ENCODE data around the gene ZNF491. TPM values are rescaled to one million over a fixed set of nuclear protein-coding genes. Genes with fewer than 3 reads are reported as not detected.

The ZNF491 gene
- total RNA-seq, 6 experiments from 2014 or later, result 0.37 to 1.3 (median 0.98) TPM

DNA sequence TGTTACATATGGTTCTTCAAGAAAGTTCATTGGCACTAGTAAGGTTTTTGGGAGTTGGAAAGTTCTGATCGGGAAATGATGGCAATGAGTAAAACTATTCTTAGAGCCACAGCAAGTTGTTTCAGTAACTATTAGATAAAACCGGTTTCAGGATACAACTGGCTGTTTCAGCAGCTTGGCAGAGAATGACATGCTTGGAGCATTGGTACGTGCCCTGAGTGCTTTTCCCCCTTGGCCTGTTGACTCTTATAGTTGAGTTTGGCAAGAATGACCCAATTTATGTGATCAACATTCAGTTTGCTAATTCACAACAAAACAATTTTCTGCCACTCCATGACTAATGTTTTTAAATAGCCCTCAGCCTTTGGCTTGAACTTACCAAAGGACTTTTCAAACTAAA is 10.8 kb upstream of the ZNF491 start:
- Histone ChIP-seq H3K36me3 (no peaks in the 10 kb centered on the region), H3K27ac (no peak overlapping the region), H3K9me3 (peaks cover 2 to 69% (median 14%) of the 10 kb centered on the region in 4 donors), H3K27me3 (no peaks in the 10 kb centered on the region), H3K4me1 (no peaks in the 10 kb centered on the region), H3K4me3 (no peak overlapping the region)
- intact Hi-C loops (cut with DNase I), result no loop called here
- ATAC-seq, result no peak
- no peak for DNase-seq
- TF ChIP-seq POLR2A (IDR thresholded peaks at IDR 0.05), result no peak
- TF ChIP-seq, protein P1, sequence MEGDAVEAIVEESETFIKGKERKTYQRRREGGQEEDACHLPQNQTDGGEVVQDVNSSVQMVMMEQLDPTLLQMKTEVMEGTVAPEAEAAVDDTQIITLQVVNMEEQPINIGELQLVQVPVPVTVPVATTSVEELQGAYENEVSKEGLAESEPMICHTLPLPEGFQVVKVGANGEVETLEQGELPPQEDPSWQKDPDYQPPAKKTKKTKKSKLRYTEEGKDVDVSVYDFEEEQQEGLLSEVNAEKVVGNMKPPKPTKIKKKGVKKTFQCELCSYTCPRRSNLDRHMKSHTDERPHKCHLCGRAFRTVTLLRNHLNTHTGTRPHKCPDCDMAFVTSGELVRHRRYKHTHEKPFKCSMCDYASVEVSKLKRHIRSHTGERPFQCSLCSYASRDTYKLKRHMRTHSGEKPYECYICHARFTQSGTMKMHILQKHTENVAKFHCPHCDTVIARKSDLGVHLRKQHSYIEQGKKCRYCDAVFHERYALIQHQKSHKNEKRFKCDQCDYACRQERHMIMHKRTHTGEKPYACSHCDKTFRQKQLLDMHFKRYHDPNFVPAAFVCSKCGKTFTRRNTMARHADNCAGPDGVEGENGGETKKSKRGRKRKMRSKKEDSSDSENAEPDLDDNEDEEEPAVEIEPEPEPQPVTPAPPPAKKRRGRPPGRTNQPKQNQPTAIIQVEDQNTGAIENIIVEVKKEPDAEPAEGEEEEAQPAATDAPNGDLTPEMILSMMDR (IDR thresholded peaks at IDR 0.05), result no peak
- 77% methylated on average over 3 of the region's 3 CpGs for WGBS (ENCODE audit: insufficient coverage, low coverage, low lambda C conversion rate, missing lambda C conversion rate)

DNA sequence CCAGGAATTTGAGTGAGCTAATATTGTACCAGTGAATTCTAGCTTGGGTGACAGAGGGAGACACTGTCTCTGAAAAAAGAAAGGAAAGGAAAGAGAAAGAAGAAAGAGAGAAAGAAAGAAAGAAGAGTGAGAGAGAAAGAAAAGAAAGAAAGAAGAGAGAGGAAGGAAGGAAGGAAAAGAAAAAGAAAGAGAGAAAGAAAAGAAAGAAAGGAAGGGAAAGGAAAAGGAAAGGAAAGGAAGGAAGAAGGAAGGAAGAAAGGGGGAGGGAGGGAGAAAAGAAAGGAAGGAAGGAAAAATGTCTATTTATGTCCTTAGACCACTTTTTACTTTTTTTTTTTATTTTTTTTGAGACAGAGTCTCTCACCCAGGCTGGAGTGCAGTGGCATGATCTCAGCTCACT is 5.4 kb upstream of the ZNF491 start:
- H3K27ac ChIP-seq, result no peak overlapping the region
- intact Hi-C loops (cut with DNase I), result no loop called here
- H3K36me3 ChIP-seq, result no peaks in the 10 kb centered on the region
- H3K4me3 ChIP-seq, result no peak overlapping the region
- no peaks in the 10 kb centered on the region for H3K27me3 ChIP-seq
- no peak for DNase-seq
- ATAC-seq, result no peak
- H3K4me1 ChIP-seq, result peaks cover 0 to 6% (median 2%) of the 10 kb centered on the region in 4 donors
- H3K9me3 ChIP-seq, result peaks cover 0 to 26% (median 3%) of the 10 kb centered on the region in 4 donors
- TF ChIP-seq, protein P1 (IDR thresholded peaks at IDR 0.05), result no peak
- no peak for TF ChIP-seq POLR2A (IDR thresholded peaks at IDR 0.05)

DNA sequence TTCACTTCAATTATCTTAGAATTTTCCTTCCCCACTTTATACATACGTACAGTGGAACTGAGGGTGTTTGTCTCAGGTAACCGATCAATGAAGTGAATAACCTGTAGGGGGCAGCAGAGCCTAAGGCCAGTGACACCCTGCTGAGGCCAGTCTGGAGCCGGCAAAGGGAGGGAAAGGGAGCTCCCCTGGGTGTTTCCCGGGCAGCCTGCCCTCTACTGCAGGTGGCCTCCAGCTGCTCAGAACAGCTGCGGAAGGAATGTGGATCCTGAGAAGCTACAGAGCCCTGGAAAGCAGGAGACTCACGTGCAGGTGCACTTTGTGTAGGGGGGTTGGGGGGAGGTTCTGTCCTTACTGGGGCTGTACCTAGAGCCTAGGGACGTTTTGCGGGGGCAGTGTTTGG is 832 bp upstream of the ZNF491 start:
- Histone ChIP-seq H3K4me3 (no peak overlapping the region), H3K36me3 (no peaks in the 10 kb centered on the region), H3K27me3 (no peaks in the 10 kb centered on the region), H3K4me1 (peaks cover 0 to 8% (median 4%) of the 10 kb centered on the region in 4 donors), H3K9me3 (peaks cover 0 to 4% (median 0%) of the 10 kb centered on the region in 4 donors), H3K27ac (no peak overlapping the region)
- DNase-seq (peak; percentile 82 to 90 (median 88)), ATAC-seq (peak; percentile 90 to 93 (median 92))
- WGBS (ENCODE audit: insufficient coverage, low coverage, low lambda C conversion rate, missing lambda C conversion rate), result 12% methylated on average over 8 of the region's 8 CpGs
- intact Hi-C loops (cut with DNase I), result no loop called here
- TF ChIP-seq, protein P1 (IDR thresholded peaks at IDR 0.05), result peak; percentile 80 to 95 (median 86)
- no peak for TF ChIP-seq POLR2A (IDR thresholded peaks at IDR 0.05)

DNA sequence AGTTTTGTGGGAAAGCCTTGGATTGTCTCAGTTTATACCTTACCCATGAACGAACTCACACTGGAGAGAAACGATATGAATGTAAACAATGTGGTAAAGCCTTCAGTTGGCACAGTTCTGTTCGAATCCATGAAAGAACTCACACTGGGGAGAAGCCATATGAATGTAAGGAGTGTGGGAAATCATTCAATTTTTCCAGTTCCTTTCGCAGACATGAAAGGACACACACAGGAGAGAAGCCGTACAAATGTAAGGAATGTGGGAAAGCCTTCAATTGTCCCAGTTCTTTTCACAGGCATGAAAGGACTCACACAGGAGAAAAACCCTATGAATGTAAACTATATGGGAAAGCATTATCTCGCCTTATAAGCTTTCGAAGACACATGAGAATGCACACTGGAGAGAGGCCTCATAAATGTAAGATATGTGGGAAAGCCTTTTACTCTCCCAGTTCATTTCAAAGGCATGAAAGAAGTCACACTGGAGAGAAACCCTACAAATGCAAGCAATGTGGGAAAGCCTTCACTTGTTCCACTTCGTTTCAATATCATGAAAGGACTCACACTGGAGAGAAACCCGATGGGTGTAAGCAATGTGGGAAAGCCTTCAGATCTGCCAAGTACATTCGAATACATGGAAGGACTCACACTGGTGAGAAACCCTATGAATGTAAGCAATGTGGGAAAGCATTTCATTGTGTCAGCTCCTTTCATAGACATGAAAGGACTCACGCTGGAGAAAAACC is 8.2 kb downstream of the ZNF491 start:
- ATAC-seq (no peak), DNase-seq (no peak)
- no peaks in the 10 kb centered on the region for H3K36me3 ChIP-seq
- no peaks in the 10 kb centered on the region for H3K27me3 ChIP-seq
- H3K27ac ChIP-seq, result no peak overlapping the region
- H3K9me3 ChIP-seq, result peaks cover 0 to 23% (median 8%) of the 10 kb centered on the region in 4 donors
- H3K4me1 ChIP-seq, result no peaks in the 10 kb centered on the region
- H3K4me3 ChIP-seq, result no peak overlapping the region
- intact Hi-C loops (cut with DNase I), result no loop called here
- 88% methylated on average over 11 of the region's 11 CpGs for WGBS (ENCODE audit: insufficient coverage, low coverage, low lambda C conversion rate, missing lambda C conversion rate)
- TF ChIP-seq POLR2A (IDR thresholded peaks at IDR 0.05), result no peak
- TF ChIP-seq, protein P1 (IDR thresholded peaks at IDR 0.05), result no peak
